ENCODE data around the gene ZNF496. TPM values are rescaled to one million over a fixed set of nuclear protein-coding genes. Genes with fewer than 3 reads are reported as not detected.

The ZNF496 gene
- total RNA-seq, 2 experiments from 2014 or later, result 15.8 to 19.9 TPM

GRCh38 chr1:247329097-247329617, 2.5 kb downstream of the ZNF496 start:
- H3K27me3 ChIP-seq (ENCODE audit: control insufficient read depth in 1 of 2, insufficient read depth in 2 of 2, low read length in 2 of 2), result no peaks in the 10 kb centered on the region
- no peak for ATAC-seq (ENCODE audit: poor library complexity)
- H3K27ac ChIP-seq (ENCODE audit: low read depth in 1 of 2, low read length in 2 of 2), result no peak overlapping the region
- peaks cover 50% of the 10 kb centered on the region for H3K4me1 Mint-ChIP-seq (ENCODE audit: low read depth)
- H3K36me3 Mint-ChIP-seq (ENCODE audit: low read depth), result no peaks in the 10 kb centered on the region
- H3K36me3 ChIP-seq (ENCODE audit: insufficient read depth, low read length), result peaks cover 3% of the 10 kb centered on the region
- H3K27ac Mint-ChIP-seq, result no peak overlapping the region
- peaks cover 21% of the 10 kb centered on the region for H3K4me1 ChIP-seq (ENCODE audit: insufficient read depth, low read length)
- CTCF ChIA-PET, result no interaction called here
- H3K9me3 Mint-ChIP-seq, result no peaks in the 10 kb centered on the region
- POLR2A ChIA-PET, result interaction anchor here (0.9 kb wide), 1 partner anchor 119 kb away, joined by 3 read pairs; no protein-coding TSS in a partner anchor
- no peak for DNase-seq
- H3K4me3 Mint-ChIP-seq, result no peak overlapping the region
- TF ChIP-seq CTCF (IDR thresholded peaks at IDR 0.05), result no peak
- H3K9me3 ChIP-seq (ENCODE audit: control insufficient read depth in 1 of 2, insufficient read depth in 1 of 2, low read length in 2 of 2), result no peaks in the 10 kb centered on the region
- intact Hi-C loops (cut with DNase I, micrococcal nuclease), result no loop called here
- H3K27me3 Mint-ChIP-seq, result no peaks in the 10 kb centered on the region
- no peak overlapping the region for H3K4me3 ChIP-seq (ENCODE audit: low read length)

- Mint-ChIP-seq H3K9me3 (no peaks in the 10 kb centered on the region), H3K36me3 (ENCODE audit: low read depth) (peaks cover 1% of the 10 kb centered on the region), H3K4me3 (peak overlapping the region; percentile 9), H3K4me1 (ENCODE audit: low read depth) (peaks cover 49% of the 10 kb centered on the region), H3K27me3 (no peaks in the 10 kb centered on the region), H3K27ac (peak overlapping the region; percentile 5)
- no peak overlapping the region for H3K4me3 ChIP-seq (ENCODE audit: low read length)
- DNase-seq (no peak), ATAC-seq (ENCODE audit: poor library complexity) (no peak)
- H3K27me3 ChIP-seq (ENCODE audit: control insufficient read depth in 1 of 2, insufficient read depth in 2 of 2, low read length in 2 of 2), result no peaks in the 10 kb centered on the region
- H3K4me1 ChIP-seq (ENCODE audit: insufficient read depth, low read length), result peaks cover 21% of the 10 kb centered on the region
- H3K36me3 ChIP-seq (ENCODE audit: insufficient read depth, low read length), result peaks cover 3% of the 10 kb centered on the region
- no peak for TF ChIP-seq CTCF (IDR thresholded peaks at IDR 0.05)
- no peaks in the 10 kb centered on the region for H3K9me3 ChIP-seq (ENCODE audit: control insufficient read depth in 1 of 2, insufficient read depth in 1 of 2, low read length in 2 of 2)
- CTCF ChIA-PET, result no interaction called here
- H3K27ac ChIP-seq (ENCODE audit: low read depth in 1 of 2, low read length in 2 of 2), result no peak overlapping the region
- intact Hi-C loops (cut with DNase I, micrococcal nuclease), result no loop called here
- POLR2A ChIA-PET, result interaction anchor here (0.9 kb wide), 1 partner anchor 118 kb away, joined by 3 read pairs; no protein-coding TSS in a partner anchor
Measured at GRCh38 chr1:247328311-247328710, 3.4 kb downstream of the ZNF496 start.

- intact Hi-C loops (cut with DNase I, micrococcal nuclease), result no loop called here
- H3K27ac Mint-ChIP-seq, result peak overlapping the region; percentile 78
- H3K36me3 Mint-ChIP-seq (ENCODE audit: low read depth), result peaks cover 15% of the 10 kb centered on the region
- no peaks in the 10 kb centered on the region for H3K9me3 Mint-ChIP-seq
- DNase-seq (no peak), ATAC-seq (ENCODE audit: poor library complexity) (peak; percentile 10)
- peak overlapping the region; percentile 54 for H3K4me3 Mint-ChIP-seq
- Histone ChIP-seq H3K36me3 (ENCODE audit: insufficient read depth, low read length) (peaks cover 12% of the 10 kb centered on the region), H3K4me1 (ENCODE audit: insufficient read depth, low read length) (peaks cover 16% of the 10 kb centered on the region), H3K27me3 (ENCODE audit: control insufficient read depth in 1 of 2, insufficient read depth in 2 of 2, low read length in 2 of 2) (no peaks in the 10 kb centered on the region), H3K4me3 (ENCODE audit: low read length) (no peak overlapping the region), H3K9me3 (ENCODE audit: control insufficient read depth in 1 of 2, insufficient read depth in 1 of 2, low read length in 2 of 2) (no peaks in the 10 kb centered on the region), H3K27ac (ENCODE audit: low read depth in 1 of 2, low read length in 2 of 2) (no peak overlapping the region)
- TF ChIP-seq CTCF (IDR thresholded peaks at IDR 0.05), result no peak
- no peaks in the 10 kb centered on the region for H3K27me3 Mint-ChIP-seq
- H3K4me1 Mint-ChIP-seq (ENCODE audit: low read depth), result peaks cover 52% of the 10 kb centered on the region
- ChIA-PET POLR2A (interaction anchor here (0.7 to 0.9 kb wide), 2 partner anchors 64 to 395 kb away, joined by 4 read pairs; partner anchors contain the start of gene AHCTF1), CTCF (no interaction called here)
Measured at GRCh38 chr1:247326411-247327130, 5.1 kb downstream of the ZNF496 start.

Measured in CD4-positive, alpha-beta T cell (primary cell).